ENCODE data around the gene CPED1. TPM values are rescaled to one million over a fixed set of nuclear protein-coding genes. Genes with fewer than 3 reads are reported as not detected.
"Not testable (repeated sequence)": the region's sequence is repeated elsewhere in the genome, so short reads cannot be mapped to it uniquely, and the experiment has no call there.

CPED1 gene
- total RNA-seq, 2 donors from 2014 or later, result not detected

DNA sequence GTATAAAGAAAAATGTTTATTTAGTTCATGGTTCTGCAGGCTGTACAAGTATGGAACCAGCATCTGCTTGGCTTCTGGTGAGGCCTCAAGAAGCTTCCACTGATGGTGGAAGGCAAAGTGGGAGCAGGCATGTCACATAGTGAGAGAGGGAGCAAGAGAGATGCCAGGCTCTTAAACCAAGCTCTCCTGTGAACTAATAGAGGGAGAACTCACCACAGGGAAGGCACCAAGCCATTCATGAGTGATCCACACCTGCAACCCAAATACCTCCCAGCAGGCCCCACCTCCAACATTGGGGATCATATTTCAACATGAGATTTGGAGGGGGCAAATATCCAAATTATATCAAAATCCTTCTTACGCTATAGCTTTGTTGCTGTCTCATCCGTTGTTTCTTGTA is 113.1 kb downstream of the CPED1 start:
- no peak overlapping the region for H3K4me3 Mint-ChIP-seq
- ATAC-seq (replicated peaks in 1 of 2), result no peak
- no peaks in the 10 kb centered on the region for H3K4me1 Mint-ChIP-seq (ENCODE audit: low read depth)
- H3K36me3 Mint-ChIP-seq (ENCODE audit: insufficient read depth in 2 of 2), result no peaks in the 10 kb centered on the region
- no peak overlapping the region for H3K27ac Mint-ChIP-seq
- no peaks in the 10 kb centered on the region for H3K9me3 Mint-ChIP-seq
- no peak for DNase-seq
- peaks cover 6% of the 10 kb centered on the region for H3K27me3 Mint-ChIP-seq (ENCODE audit: low read depth)

DNA sequence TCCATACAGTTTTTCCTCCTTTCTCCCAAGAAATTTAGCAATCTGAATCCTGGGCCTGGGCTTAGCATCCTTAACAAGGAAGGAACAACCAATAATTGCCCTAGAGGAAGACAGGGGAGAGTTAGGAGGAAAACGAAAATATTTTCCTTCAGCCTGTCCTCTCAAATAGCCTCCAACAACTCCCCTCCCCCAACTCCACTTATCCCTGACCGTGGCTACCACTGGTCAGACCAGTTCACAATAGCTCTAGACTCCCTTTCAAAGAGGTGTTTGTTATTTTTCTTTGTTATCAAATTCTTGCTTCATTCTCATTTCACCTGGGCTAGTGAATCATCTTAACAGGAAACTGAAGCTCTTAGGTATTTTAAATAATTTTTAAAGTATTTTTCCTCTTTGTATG is 114.1 kb downstream of the CPED1 start:
- H3K9me3 Mint-ChIP-seq, result no peaks in the 10 kb centered on the region
- DNase-seq (no peak), ATAC-seq (replicated peaks in 1 of 2) (no peak)
- H3K27me3 Mint-ChIP-seq (ENCODE audit: low read depth), result peaks cover 3% of the 10 kb centered on the region
- no peaks in the 10 kb centered on the region for H3K4me1 Mint-ChIP-seq (ENCODE audit: low read depth)
- H3K4me3 Mint-ChIP-seq, result no peak overlapping the region
- H3K36me3 Mint-ChIP-seq (ENCODE audit: insufficient read depth in 2 of 2), result no peaks in the 10 kb centered on the region
- no peak overlapping the region for H3K27ac Mint-ChIP-seq

DNA sequence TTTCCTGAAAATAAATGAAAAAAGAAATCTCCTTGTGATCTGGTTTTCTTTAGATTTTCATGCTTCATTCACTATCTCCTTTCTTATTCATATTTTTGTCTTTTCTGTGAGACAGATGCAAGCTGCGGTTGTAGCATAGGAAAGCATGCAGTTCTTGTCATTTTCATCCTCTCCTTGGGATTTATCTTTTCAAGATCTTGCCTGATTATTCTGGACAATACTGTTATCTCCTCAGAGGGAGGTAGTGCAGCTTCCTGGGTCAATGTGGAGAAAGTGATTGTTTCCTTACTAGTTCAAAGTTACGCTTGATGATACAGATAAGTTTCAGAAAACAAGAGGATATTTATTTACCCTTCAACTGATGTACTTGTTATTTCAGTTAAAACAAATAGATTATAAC is 114.6 kb downstream of the CPED1 start:
- H3K4me1 Mint-ChIP-seq (ENCODE audit: low read depth), result no peaks in the 10 kb centered on the region
- DNase-seq (no peak), ATAC-seq (replicated peaks in 1 of 2) (no peak)
- no peak overlapping the region for H3K27ac Mint-ChIP-seq
- H3K4me3 Mint-ChIP-seq, result no peak overlapping the region
- H3K9me3 Mint-ChIP-seq, result no peaks in the 10 kb centered on the region
- H3K36me3 Mint-ChIP-seq (ENCODE audit: insufficient read depth in 2 of 2), result no peaks in the 10 kb centered on the region
- H3K27me3 Mint-ChIP-seq (ENCODE audit: low read depth), result no peaks in the 10 kb centered on the region

DNA sequence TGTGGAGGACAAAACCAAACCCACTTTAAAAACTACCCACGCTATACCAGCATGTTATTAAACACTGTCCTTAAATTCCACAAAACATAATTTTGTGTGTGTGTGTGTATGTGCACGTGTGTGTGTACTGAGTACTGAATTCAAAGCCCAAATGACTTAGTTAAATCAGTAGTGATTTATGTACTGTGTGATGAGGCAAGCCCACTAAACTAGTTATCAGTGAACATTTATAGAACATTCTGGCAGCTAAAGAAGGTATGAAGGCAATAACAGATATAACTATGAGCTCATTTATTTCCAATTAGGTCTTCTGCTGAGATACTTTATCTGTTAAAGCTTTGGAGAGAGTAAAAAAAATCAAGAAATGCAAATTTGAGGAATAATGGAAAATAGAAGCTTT is 115.1 kb downstream of the CPED1 start:
- no peaks in the 10 kb centered on the region for H3K9me3 Mint-ChIP-seq
- H3K27ac Mint-ChIP-seq, result no peak overlapping the region
- H3K4me3 Mint-ChIP-seq, result no peak overlapping the region
- H3K4me1 Mint-ChIP-seq (ENCODE audit: low read depth), result no peaks in the 10 kb centered on the region
- no peaks in the 10 kb centered on the region for H3K36me3 Mint-ChIP-seq (ENCODE audit: insufficient read depth in 2 of 2)
- DNase-seq (no peak), ATAC-seq (replicated peaks in 1 of 2) (no peak)
- no peaks in the 10 kb centered on the region for H3K27me3 Mint-ChIP-seq (ENCODE audit: low read depth)

DNA sequence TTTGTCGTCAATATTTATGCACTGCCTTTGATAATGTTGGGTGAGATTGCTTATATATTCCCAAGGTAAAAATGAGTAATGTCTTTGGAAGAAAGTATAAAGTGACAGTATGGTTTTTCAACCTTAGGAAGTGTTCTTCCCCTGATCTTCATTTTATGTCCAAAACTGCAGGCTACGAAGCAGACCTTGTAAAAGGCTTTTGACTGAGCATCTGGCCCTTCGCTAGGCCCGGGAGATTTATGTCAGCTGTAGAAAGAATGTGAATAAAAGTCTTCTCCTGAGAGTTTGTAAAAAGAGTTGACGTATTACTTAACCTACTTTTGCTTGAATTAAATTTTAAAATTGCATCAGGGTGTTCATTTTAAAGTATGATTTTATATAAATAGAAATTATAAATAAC is 116.8 kb downstream of the CPED1 start:
- Mint-ChIP-seq H3K27me3 (ENCODE audit: low read depth) (peaks cover 2% of the 10 kb centered on the region), H3K4me3 (no peak overlapping the region), H3K27ac (no peak overlapping the region), H3K36me3 (ENCODE audit: insufficient read depth in 2 of 2) (no peaks in the 10 kb centered on the region), H3K4me1 (ENCODE audit: low read depth) (no peaks in the 10 kb centered on the region), H3K9me3 (no peaks in the 10 kb centered on the region)
- no peak for ATAC-seq (replicated peaks in 1 of 2)
- no peak for DNase-seq

DNA sequence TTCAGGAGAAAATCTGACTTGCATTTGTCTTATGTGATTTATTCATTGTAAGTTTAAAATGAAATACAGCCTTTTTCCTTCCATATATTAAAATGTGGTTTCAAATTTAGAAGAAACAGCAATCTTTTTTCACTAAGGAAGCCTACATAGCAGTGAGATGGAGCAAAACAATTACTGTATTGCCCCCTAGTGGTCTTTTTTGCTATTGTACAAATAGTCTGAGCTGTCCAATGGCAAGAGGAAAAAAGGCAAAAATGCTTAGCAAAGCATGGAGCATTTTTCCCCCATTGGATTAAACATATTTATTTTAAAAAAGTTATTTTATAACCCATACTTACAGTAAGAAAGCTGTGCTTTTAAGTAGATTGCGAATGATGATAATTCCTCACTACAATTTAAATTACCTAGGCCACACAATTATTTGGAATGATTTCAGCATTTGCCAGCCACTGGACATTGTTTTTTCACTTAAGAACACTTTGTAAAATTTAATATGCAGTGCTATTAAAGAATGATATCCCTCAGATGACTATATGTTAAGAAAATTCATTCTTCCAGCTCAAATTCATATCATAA is 119.5 kb downstream of the CPED1 start:
- no peak overlapping the region for H3K4me3 Mint-ChIP-seq
- no peaks in the 10 kb centered on the region for H3K4me1 Mint-ChIP-seq (ENCODE audit: low read depth)
- H3K27ac Mint-ChIP-seq, result no peak overlapping the region
- ATAC-seq (replicated peaks in 1 of 2) (peak; percentile 71 to 72), DNase-seq (peak in 1 of 2 donors; percentile 13)
- H3K9me3 Mint-ChIP-seq, result no peaks in the 10 kb centered on the region
- H3K36me3 Mint-ChIP-seq (ENCODE audit: insufficient read depth in 2 of 2), result no peaks in the 10 kb centered on the region
- peaks cover 14% of the 10 kb centered on the region for H3K27me3 Mint-ChIP-seq (ENCODE audit: low read depth)

DNA sequence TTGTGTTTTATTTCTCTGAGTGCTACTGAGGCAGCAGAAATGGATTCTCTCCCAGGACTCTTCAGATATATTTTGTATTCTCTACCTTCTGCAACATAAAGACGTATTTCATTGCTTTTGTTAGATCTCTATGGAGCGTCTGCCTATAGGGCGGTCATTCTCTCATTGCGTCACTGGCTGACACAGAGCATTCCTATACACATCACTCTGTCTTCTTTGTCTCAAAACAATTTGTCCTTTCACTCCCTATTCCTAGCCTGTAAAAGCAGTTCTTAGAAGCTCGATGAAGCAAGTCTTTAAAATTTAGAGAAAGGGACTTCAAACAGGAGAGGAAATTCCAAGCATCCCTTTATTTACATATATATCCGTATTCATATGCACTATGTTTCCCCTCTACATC is 120.6 kb downstream of the CPED1 start:
- no peak overlapping the region for H3K27ac Mint-ChIP-seq
- H3K4me3 Mint-ChIP-seq, result no peak overlapping the region
- H3K36me3 Mint-ChIP-seq (ENCODE audit: insufficient read depth in 2 of 2), result no peaks in the 10 kb centered on the region
- ATAC-seq (replicated peaks in 1 of 2) (no peak), DNase-seq (no peak)
- peaks cover 14% of the 10 kb centered on the region for H3K27me3 Mint-ChIP-seq (ENCODE audit: low read depth)
- H3K4me1 Mint-ChIP-seq (ENCODE audit: low read depth), result no peaks in the 10 kb centered on the region
- H3K9me3 Mint-ChIP-seq, result no peaks in the 10 kb centered on the region

DNA sequence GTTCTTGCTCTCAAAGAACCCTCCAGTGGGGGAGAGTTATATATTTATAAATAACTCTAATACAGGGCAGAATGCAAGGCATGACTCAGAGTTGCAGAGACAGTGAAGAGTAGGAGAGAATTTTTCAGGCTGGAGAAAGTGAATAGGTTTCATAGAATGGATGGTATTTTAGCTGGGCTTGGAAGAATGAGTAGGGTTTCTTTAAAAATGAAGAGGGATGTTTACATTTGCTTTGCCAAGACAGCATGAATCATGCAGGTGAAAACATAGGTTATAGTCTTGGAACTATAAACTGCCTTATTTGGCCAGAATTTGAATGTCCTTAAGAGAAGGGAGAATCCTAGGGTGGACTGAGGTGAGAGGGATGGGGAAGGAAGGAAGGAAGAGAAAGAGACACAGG is 124.8 kb downstream of the CPED1 start:
- H3K9me3 Mint-ChIP-seq, result no peaks in the 10 kb centered on the region
- DNase-seq, result no peak
- H3K4me1 Mint-ChIP-seq (ENCODE audit: low read depth), result no peaks in the 10 kb centered on the region
- H3K27ac Mint-ChIP-seq, result no peak overlapping the region
- no peak overlapping the region for H3K4me3 Mint-ChIP-seq
- no peak for ATAC-seq (replicated peaks in 1 of 2)
- H3K36me3 Mint-ChIP-seq (ENCODE audit: insufficient read depth in 2 of 2), result no peaks in the 10 kb centered on the region
- H3K27me3 Mint-ChIP-seq (ENCODE audit: low read depth), result peaks cover 18% of the 10 kb centered on the region

DNA sequence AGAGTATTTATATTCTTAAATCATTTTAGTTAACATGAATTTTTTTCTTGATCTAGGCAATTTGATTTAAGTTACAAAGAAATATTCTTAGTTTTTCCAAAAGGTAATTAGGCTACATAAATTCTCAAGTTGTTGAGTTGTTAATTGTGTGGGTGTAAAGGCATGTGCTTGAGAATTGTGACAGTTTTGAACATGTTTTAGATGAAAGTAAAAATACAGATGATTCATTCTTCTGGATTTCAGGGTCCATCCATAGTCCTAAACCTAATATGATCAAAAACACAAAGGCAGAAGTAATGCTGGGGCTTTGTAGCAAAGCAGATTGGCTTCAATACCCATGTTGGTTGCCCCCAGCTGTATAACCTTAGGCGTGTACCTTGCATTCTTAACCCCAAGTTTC is 127.9 kb downstream of the CPED1 start:
- no peak overlapping the region for H3K4me3 Mint-ChIP-seq
- no peaks in the 10 kb centered on the region for H3K4me1 Mint-ChIP-seq (ENCODE audit: low read depth)
- no peaks in the 10 kb centered on the region for H3K36me3 Mint-ChIP-seq (ENCODE audit: insufficient read depth in 2 of 2)
- ATAC-seq (replicated peaks in 1 of 2) (no peak), DNase-seq (no peak)
- H3K9me3 Mint-ChIP-seq, result no peaks in the 10 kb centered on the region
- H3K27ac Mint-ChIP-seq, result no peak overlapping the region
- peaks cover 8% of the 10 kb centered on the region for H3K27me3 Mint-ChIP-seq (ENCODE audit: low read depth)

DNA sequence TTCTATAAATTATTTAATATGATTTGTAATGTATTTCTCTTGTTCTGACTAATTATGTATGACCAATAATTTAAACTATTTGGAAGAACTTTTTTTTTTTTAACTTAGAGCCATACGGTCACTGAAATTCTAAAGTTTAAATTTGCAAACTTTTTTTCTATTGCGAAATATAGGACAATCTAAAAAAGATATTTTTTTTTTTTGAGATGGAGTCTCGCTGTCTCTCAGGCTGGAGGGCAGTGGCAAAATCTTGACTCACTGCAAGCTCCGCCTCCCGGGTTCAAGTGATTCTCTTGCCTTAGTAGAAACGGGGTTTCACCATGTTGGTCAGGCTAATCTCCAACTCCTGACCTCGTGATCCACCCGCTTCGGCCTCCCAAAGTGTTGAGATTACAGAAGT is 130.5 kb downstream of the CPED1 start:
- Mint-ChIP-seq H3K36me3 (ENCODE audit: insufficient read depth in 2 of 2) (no peaks in the 10 kb centered on the region), H3K9me3 (no peaks in the 10 kb centered on the region), H3K27ac (no peak overlapping the region), H3K27me3 (ENCODE audit: low read depth) (peaks cover 11% of the 10 kb centered on the region), H3K4me3 (no peak overlapping the region), H3K4me1 (ENCODE audit: low read depth) (no peaks in the 10 kb centered on the region)
- DNase-seq (no peak), ATAC-seq (replicated peaks in 1 of 2) (no peak)

DNA sequence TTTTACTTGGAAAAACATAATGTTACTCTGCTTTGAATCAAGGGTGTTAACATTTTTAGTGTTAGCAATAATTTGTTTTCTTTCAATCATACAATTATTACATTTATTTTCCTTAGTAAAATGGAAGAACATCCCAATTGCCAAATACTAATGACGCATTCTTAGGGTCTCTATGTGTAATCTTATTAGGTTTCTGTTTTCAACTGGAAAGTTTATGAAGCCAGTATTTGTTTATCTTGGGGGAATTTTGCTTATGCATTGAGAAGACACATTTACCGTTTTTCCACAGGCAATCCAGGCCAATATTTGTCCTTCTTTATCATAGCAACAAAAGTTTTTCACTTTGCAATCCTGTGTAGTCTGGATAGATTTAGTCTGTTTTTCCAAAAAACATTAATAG is 134.5 kb downstream of the CPED1 start:
- Mint-ChIP-seq H3K4me3 (no peak overlapping the region), H3K27ac (no peak overlapping the region), H3K9me3 (no peaks in the 10 kb centered on the region), H3K4me1 (ENCODE audit: low read depth) (no peaks in the 10 kb centered on the region), H3K27me3 (ENCODE audit: low read depth) (peaks cover 13% of the 10 kb centered on the region), H3K36me3 (ENCODE audit: insufficient read depth in 2 of 2) (no peaks in the 10 kb centered on the region)
- no peak for DNase-seq
- ATAC-seq (replicated peaks in 1 of 2), result no peak

DNA sequence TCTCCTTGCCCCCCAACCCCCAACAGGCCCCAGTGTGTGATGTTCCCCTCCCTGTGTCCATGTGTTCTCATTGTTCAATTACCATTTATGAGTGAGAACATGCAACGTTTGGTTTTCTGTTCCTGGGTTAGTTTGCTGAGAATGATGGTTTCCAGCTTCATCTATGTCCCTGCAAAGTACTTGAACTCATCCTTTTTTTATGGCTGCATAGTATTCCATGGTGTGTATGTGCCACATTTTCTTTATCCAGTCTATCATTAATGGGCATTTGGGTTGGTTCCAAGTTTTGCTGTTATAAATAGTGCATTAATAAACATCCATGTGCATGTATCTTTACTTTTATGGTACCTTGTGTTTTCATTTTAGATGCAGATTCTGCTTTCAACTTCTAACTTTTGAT is 136.9 kb downstream of the CPED1 start:
- H3K27me3 Mint-ChIP-seq (ENCODE audit: low read depth), result peaks cover 13% of the 10 kb centered on the region
- H3K36me3 Mint-ChIP-seq (ENCODE audit: insufficient read depth in 2 of 2); H3K4me1 Mint-ChIP-seq (ENCODE audit: low read depth); H3K9me3 Mint-ChIP-seq; DNase-seq; H3K27ac Mint-ChIP-seq; H3K4me3 Mint-ChIP-seq; ATAC-seq (replicated peaks in 1 of 2): not testable (repeated sequence)

DNA sequence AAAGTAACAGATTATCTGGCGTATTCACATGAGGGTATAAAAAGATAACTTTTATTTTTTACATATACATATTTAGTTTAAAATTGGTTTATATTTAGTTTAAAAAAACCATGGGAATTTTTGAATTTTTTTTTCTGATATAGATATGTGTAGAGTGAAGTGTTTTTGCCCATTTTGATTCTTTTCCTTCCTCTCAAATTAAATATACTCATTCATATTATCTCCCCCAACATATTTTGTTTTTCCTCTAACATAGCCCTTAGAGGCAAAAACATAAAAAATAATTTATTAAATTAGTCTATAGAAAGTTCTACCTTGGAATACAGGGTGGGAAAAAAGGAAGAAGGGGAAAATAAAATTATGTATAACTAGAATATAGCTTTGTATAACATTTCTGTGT is 137.7 kb downstream of the CPED1 start:
- Mint-ChIP-seq H3K9me3 (no peaks in the 10 kb centered on the region), H3K4me1 (ENCODE audit: low read depth) (no peaks in the 10 kb centered on the region), H3K4me3 (no peak overlapping the region), H3K36me3 (ENCODE audit: insufficient read depth in 2 of 2) (no peaks in the 10 kb centered on the region), H3K27me3 (ENCODE audit: low read depth) (peaks cover 13% of the 10 kb centered on the region), H3K27ac (no peak overlapping the region)
- DNase-seq (no peak), ATAC-seq (replicated peaks in 1 of 2) (no peak)

DNA sequence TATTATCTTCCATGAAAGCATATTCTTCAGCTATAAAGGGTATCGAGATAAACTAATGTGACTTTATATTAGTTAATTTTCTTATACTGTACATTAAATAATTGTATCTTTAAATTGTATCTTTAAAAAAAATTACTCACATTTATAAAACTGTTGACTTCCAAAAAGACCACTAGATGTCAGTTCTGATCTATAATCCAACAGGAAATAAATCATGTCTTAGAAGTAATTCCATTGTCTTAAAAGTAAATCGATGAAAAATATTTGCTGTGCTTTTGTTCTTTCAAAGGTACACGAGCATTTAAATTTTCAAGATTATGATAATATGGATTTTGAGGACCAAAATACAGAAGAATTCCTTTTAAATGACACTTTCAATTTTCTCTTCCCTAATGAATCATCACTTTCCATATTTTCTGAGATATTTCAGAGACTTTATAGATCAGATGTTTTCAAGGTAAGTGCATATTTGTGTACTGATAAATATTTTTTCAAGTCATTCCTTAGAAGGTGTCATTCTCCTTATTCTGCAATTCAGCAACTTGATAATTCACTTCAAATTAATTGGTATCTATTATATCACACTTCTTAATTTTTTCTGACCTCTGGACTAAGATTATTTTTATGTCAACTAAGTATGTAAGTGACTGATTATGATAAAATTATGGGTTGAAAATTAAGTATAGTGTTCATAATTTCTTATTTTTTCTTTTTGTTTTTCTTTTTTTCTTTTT is 138.5 kb downstream of the CPED1 start:
- Mint-ChIP-seq H3K4me1 (ENCODE audit: low read depth) (no peaks in the 10 kb centered on the region), H3K4me3 (no peak overlapping the region)

More for the DNA sequence above, 138.5 kb downstream of the CPED1 start:
- peaks cover 13% of the 10 kb centered on the region for H3K27me3 Mint-ChIP-seq (ENCODE audit: low read depth)
- no peak overlapping the region for H3K27ac Mint-ChIP-seq
- no peak for DNase-seq
- no peaks in the 10 kb centered on the region for H3K9me3 Mint-ChIP-seq
- no peak for ATAC-seq (replicated peaks in 1 of 2)
- no peaks in the 10 kb centered on the region for H3K36me3 Mint-ChIP-seq (ENCODE audit: insufficient read depth in 2 of 2)
